Stimulated activated CD4-positive, alpha-beta T cell treated with anti-CD3 and anti-CD28 coated beads, Interleukin-1b, Interleukin-23, amount 100 ng/mL, for 24 hours (primary cell): Measurements from ENCODE around the gene PSMB3.

Source experiments
- DNase-seq, 4 experiments: peaks; one replicate each; pipeline ENCODE4 v3.0.0-alpha.2; 2020; ENCODE audit warnings: low read depth in 4 of 4, low spot score in 1 of 4

PSMB3 gene

DNA sequence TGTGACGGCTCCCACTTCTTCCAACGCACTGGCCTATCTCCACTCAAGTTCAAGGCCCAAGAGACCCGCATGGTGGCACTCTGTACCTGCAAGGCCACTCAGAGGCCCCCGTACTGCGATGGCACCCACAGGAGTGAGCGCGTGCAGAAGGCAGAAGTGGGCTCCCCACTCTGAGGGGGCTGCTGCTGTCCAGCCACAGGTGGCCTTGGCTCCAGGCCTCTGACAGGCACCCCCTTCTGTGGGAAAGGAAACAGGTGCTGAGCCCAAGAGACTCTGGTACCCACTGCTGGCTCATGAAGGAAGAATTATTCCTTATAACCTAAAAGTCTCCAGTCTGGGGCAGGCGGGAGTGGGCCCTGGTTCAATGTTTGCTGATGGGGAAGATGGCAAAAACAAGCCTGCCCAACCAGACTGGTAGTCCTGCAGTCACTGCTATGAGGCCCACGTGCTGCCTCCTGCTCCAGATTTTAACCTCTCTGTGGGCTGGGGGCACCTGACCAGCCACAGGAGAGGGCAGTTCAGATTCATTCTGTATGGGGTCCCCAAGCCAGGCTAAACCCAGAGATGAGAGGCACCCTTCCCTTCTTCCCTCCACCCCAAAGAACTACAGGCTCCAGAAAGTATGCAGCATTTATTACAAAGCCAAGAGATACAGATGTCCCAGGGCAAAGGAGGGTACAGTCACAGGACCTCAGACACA is 19.1 kb upstream of the PSMB3 start:
- DNase-seq, result no peak

DNA sequence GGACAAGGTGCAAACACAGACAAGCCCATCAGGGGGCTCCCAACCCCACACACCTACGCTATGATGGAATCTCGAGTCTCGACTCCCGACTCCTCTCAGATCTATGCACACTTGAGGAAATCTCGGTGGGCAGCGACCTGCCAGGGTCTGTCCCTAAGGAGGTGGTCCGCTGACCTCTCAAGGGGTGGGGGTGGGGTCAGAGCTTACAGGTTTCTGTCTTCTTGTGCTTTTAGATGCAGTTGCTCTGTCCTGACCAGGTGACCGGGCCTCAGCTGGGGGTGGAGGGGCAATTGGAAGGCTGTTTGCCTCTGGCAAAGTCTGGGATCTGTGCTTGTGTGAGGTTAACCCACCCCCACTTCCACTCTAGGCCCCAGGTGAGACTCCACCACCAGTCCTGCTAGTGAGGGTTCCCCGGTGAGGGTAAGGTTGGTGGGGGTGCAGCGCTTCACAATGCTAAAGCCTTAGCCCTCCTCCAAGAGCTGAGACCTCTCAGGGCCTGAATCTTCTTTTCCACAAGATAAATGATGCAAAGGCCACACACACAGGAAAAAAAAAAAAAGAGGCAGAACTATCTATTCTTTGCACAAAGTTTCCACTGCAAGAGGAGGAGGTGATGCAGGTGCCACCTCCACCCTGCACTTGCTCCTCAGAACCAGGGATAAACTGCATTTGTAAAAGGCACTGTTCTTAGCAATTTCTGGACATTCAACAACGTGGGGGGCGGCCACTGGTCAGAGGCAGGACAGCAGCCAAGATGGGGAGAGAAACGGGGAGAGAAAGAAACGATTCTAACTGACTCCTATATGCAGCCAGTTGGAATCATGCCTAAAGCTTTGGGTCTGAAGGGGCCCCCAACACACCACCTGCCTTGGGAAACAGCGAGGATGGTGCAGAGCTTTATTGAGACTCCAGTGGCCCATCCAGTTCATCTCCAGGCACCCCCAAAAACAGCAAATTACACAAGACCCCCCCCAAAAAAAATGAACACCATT is 18.3 kb upstream of the PSMB3 start:
- no peak for DNase-seq

DNA sequence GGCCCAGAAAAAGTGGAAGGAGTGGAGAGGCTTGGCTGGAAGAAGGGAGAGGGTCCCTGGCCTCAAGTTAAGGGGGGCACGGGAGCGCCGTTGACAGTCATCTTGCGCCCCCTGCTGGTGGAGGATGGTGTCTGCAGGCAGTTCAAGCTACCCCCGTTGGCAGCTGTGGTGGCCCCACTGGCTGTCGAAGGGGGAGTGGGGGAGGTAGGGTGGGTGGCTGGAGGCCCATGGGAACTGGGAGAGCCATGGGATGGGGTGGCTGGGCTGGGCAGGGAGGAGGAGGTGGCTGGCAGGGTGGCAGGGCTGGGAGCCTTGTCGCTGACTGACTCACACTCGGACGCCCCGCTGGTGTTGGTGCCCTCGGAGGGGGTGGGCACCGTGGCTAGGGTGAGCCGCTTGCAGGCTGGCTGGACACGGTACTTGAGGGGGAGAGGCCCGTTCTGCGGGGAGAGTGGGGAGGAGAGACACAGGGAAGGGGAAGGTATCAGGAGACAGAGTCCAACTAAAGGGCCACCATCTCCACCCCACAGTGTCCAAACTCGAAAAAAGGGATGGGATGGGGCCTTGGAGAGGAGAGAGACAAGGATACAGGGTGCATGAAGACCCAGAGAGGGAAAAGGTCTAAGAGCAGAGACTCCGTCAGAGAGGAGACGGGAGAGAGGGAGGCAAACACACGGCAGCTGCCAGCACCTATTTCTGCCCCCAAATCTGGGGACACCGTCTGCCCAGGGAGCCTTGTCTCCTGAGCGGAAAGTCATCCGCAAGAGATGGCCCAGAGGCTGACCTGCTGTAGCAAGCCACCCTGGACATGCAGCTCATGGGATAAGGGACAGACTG is 17.2 kb upstream of the PSMB3 start:
- peak in 3 of 4 experiments; percentile 61 to 76 (median 70) for DNase-seq

DNA sequence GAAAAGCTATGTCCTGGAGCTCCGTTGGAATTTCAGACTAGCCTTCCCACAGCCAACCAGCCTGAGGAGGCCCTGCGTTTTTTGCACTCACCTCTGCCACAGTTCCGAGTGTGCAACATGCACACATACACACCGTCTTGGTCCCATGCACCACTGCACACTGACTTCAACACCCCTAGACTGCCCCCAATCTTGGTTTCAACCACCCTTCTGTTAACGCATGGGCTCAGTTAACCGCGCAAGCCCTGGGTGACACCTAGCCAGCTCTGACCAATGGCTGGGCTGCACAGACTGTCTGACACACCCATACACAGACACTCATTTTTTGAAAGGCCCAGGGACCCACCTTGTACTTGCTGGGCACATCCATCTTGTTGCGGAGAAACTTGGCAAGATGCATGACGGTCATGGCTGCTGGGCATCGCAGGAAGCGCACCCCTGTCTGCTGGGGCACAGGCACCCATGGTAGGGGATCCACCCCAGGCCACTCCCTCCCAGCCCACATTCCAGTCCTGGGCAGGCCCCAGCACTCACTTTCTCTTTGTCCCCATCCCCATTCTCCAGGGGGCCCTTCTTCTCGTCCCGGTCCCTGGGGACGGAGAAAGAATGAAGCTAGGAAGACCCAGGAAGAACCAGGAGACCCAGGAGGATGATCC is 14.4 kb upstream of the PSMB3 start:
- no peak for DNase-seq

DNA sequence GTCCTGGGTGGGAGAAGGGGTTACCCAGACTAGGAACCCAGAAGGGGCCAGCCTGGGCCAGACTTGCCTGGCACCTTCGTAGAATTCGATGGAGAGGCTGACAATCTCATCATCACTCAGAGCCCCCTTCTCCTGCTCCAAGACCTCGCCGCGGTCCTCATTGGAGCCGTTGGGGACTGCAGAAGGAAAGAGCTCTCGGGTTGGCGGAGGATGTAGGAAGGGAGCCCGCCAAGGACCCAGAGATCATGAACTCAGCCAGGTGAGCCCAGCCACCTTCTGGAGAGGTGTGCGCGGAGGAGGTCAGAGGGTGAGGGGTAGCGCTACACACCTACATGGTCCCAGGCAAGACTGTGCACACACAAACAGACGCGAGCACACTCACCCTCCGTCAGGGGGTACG is 13.9 kb upstream of the PSMB3 start:
- no peak for DNase-seq

DNA sequence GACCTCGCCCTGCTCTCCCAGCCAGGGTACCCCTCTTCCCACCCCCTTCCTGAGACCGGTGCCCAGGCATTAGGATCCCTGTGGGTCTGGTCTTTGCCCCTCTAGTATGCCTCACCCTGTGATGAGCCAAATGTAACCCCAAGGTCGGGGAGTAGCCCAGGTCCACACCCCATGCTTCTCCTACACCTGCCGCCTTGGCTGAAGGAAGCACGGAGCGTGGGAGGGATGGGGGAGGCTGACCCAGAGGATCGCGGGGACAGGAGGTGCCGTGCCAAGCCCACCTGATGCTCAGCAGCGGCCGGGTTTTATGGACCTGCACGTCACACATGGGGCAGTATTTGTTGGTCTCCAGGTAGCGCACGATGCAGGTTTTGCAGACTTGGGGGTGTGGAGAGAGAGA is 13.2 kb upstream of the PSMB3 start:
- DNase-seq, result no peak

DNA sequence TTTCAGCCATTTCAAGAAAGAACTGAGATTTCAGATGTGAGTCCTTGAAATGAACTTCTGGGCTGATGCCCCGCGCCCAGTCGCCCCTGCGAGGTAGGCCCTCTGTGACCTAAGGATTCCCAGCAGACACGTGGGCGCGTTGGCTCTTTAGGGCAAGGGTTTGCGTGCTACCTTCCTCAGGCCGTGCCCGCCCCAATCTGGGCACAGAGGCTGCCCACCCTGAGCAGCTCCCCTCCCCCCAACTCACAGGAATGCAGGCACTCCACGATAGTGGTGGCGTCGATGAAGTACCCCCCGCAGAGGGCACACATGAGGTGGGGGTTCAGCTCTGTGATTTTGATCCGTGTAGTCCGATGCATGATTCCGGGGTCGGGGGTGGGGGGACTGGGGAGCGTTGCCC is 12.5 kb upstream of the PSMB3 start:
- DNase-seq, result no peak

DNA sequence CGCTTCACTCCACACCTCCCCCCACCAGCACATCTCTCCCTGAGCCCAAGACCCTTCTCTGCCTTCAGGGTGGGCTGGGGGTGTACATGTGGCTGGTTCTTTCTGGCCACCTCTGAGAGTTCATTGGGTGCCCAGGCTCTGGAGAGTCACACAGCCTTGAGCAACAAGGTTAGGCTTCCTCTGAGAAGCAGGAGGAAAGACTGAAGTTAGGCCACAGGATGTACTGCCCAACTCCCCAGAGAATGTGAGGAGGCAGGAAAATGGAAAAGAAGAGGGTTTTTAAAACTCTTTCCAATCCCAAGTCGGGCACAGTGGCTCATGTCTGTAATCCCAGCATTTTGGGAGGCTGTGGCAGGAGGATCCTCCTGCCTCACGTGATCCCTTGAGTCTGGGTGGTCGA is 11.7 kb upstream of the PSMB3 start:
- no peak for DNase-seq

DNA sequence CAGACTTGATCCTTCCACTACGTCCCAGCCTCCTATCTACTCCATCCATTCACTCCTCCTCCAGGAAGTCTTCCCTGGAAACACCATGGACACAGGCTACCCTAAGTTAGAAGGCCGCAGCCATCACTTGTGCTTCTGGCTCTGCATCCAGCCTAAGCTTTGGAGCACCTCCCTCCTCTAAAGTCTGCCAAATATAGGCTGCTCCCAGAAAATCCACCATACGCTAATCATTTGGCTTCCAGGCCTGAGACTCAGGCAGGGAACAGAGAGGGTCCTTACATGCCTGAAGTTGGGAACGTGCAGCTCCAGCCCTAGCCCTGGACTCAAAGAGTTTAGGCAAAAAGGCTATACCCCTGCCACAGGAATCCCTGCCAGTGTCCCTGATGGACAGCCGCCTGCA is 11.1 kb upstream of the PSMB3 start:
- DNase-seq, result no peak

DNA sequence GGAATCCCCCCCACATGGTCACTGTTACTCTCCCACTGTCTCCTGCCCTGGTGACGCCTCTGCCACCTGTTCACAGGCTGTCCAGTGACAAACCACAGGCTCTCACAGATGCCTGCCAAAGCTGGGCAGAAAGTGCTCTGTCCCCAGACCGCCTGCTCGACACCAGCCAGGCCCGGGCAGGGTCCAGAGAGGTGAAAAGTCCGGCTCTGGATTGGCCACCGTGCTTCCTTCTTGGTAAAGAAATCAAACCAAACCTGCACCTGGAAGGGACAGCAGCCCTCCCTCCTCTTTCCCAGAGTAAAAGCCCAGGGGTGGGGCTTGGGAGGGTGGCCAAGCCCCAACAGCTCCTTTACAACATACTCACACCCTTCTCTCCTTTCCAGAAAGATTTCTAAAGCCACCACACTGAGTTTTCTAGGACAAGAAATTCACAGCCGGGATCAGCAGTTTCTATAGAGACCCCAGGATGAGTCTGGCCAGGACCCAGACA is 10.6 kb upstream of the PSMB3 start:
- no peak for DNase-seq

DNA sequence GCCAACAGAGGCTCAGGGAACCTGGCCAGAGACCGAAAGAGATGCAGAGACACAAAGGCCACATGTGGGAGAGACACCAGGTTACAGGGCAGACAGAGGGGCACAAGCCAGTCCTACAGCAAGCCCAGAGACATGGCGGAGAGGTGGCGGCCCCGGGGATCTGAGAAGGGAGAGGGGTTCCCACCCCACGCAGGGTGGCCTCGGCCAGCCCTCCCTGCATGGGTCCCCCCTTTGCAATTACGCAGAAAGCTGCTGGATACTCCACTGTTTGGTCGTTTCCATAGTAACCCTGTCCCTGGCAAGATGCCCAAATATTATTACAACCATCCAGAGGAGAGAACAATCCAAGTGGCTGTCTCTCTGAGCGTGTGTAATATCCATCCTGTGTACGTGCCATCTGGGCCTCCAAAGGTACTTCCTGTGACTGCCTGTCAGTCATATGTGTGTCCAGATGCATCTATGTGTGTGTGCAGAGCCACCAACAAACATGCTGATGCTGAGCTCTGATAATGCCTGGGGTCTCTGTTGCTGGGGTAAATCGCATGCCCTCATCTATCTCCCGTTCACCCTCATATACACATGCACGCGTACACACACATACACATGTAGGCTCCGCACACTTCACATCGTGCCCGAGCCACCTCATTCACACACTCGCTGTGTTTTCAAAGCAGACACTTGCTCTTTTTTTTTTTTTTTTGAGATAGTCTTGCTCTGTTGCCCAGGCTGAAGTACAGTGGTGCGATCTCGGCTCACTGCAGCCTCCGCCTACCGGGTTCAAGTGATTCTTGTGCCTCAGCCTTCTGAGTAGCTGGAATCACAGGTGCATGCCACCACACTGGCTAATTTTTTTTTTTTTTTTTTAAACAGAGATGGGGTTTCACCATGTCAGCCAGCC is 9.9 kb upstream of the PSMB3 start:
- DNase-seq, result no peak

DNA sequence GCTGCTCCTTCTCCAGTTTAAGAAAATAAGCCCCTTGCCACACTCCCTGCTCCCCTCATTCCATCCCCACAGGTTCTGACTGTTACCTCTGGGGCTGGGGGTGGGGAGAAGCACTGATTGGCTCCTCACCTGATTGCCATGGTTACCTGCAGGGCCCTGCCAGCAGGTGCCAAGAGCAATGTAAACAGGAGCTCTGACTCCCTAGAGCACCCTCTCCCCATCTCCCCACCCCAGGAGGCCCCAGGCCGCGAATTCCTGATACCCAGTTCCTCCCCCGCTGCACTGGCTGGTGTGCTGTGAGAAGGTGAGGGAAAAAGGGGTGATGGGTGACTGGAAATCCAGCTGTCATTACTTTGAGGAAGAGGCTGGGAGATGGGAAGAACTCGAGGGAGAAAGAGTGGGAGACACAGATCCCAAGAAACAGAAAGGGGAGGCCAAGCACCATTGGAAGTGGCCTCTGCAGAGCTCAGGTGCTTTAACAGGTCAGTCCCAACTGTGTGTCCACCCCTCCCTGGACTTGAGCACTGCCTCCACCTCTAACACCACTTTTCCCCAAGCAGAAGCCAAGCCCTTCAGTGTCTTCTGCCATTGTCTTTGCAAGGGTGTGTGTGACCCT is 8.9 kb upstream of the PSMB3 start:
- no peak for DNase-seq

DNA sequence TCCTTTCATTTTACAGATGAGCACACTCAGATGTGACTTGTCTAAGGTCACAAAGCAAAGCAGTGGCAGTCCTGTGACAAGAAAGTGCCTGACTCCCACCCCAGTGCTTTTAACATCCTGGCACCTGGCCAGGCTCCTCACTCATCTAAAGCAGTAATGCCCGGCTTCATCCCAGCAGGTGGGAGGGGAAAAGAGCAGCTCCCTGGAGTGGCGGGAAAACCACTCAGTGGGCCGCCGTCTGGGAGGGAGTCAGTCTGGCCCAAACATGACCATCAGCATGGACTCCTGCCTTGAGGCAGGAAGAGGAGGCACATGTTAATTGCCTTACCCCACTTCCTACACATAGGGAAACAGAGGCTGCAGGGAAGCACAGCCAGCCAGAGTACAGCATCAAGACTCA is 7.0 kb upstream of the PSMB3 start:
- DNase-seq, result no peak

DNA sequence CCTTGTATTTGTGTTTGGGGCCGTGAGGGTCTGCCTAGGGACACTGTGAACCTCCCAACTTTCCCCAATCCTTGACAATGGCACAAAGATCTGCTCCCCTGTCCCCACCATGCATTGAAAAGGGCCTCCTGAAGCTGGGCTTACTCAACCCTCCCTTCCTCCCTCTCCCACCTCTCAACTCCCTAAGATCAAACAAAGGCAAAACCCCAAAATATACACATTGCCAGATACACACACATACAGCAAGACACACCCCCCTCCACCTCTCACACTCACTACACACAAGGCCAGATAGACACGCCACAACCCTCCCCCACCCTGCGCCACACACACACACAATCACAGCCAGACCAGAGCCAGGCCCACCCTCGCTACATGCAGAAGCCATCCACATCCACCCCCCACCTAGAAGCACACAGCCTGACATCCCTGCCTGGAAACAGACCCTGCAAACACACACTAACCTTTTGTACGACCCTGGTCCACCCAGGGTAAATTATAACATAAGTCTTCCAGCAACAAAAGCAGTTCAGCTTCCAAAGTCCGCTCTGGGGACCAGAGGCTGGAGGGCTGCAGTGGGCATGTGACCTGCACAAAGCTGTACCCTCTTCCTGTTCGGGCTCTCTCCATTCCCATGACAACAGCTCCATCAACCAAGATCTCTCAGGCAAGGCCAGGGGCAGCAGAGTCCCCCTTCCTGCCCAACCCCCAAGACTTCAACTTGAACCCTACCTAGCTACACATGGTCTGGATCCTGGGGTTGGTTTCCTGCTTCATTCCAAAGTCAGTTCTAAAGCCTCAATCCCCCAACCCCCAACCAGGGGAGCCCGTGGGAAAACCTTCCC is 6.3 kb upstream of the PSMB3 start:
- no peak for DNase-seq

DNA sequence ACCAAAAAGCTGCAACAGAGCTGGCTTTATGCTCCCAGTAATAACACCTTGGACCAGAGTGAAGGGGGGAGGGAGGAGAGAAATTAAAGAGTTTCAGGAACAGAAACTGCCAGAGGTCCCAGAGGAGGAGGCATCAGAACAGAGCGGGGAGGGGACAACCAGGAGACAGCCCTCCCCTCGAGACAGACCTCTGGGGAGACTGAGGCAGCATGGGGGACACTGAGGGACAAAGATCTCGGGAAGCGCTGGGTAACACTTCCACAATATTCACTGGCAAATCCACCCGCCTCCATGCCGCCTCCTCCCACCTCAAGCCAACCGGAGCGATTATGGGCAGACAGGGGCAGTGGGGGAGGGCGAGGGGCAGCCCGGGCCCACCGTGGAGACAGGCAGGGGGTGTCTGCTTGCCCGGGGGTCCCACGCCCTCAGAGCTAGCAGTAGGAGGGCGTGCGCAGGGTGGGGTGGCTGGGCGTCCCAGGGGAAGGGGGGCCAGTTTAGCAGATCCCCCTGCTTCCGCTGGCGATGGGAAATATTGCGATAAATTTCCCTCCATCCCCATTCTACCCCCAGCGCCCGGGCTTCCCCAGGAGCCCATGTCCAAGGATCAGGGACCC is 5.6 kb upstream of the PSMB3 start:
- no peak for DNase-seq

DNA sequence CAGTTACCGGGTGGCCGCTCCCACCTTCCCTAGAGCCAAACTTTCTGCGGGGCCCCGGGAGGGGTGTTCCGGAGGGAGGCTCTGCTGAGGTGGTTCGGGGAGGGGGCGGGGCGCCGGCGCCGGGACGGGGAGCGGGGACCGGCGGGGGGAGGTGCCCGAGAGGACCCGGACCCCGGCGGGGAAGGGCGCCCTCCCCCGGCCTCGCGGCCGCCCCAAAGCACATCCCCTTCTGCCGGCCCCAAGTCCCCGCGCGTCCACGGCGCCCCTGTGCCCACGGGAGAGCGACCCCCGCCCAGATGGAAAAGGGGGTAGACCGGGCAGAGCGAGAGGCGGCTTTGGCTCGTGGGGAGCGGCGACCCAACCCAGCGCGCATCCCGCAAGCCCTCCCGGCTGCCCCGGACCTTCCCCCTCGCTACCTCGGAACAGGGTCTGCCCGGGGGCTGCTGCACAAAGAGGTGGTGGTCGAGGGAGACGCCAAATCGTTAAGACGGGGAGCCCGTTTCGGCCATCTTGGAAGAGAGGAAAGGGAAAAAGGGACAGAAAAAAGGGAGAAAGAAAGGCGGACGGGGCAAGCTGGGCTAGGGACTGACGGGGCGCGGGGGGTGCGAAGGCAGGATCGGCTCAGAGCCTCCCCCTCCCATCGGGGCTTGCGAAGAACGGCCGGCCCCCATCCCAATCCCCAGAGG is 4.9 kb upstream of the PSMB3 start:
- no peak for DNase-seq

DNA sequence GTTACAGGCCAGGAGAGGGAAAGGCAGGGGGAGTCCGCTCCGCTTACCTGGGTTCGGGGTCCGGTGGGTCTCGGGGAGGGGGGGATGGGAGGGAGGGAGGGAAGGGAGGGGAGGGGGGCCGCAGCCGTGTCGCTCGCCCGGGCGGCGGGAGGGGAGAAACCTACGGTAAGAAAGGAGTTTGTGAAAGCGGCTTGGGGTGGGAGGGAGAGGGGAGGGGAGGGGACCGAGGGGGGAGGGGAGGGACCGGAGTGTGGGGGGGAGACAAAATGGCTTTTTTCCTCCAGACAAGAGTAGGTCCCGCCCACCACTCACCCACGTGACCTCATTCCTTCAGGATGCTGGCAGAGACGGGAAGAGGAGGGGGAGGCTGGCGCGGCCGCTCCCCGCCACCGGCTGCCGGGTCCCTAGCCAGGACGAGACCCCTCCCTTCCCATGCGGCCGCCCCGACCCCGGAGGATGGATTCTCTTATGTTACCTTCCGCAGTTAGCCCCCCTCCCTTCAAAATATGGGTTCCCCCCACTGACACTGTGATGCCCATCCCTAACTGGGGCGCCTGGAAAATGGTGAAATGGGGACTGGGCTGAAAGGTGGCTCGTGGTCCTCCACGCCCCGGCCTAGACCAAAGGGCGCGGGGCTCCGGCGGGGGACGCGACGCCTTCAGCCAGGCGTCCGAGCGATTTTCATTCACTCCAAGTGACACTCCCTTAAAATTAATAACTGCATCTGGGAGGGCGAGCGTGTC is 4.2 kb upstream of the PSMB3 start, which contains the start of gene PCGF2:
TSS of gene PCGF2 (minus strand) at position 188 of the 743 bp plus-strand sequence. CDS start 7,934 bp downstream, outside the sequence.
- DNase-seq, result no peak
